Panc1 (cell line): ENCODE results near the gene LBH.

Source experiments
- CTCF ChIP-seq: fragments of 450-650 bp; IDR thresholded peaks from 2 replicates; pipeline ENCODE4 v1.5.1; 2017; ENCODE audit warnings: mild to moderate bottlenecking
- POLR2AphosphoS5 ChIP-seq: IDR thresholded peaks from 2 replicates; pipeline ENCODE4 v1.6.1; 2012; ENCODE audit warnings: mild to moderate bottlenecking, low read depth, low read length, moderate library complexity
- SIN3A ChIP-seq: IDR thresholded peaks from 2 replicates; pipeline ENCODE4 v1.6.1; 2012; ENCODE audit warnings: low read depth, mild to moderate bottlenecking, low read length, moderate library complexity, borderline replicate concordance; ENCODE audit not compliant: insufficient read depth
- TCF7L2 ChIP-seq: IDR thresholded peaks from 2 replicates; pipeline ENCODE4 v1.6.1; 2011; ENCODE audit warnings: mild to moderate bottlenecking, low read depth, low read length, inconsistent platforms

GRCh38 chr2:30298302-30298701, 67.0 kb downstream of the LBH start:
- TF ChIP-seq POLR2AphosphoS5 (no peak), CTCF (no peak), SIN3A (no peak), TCF7L2 (no peak)
